Measurements from ENCODE around the gene KCNC1. TPM values are rescaled to one million over a fixed set of nuclear protein-coding genes. Genes with fewer than 3 reads are reported as not detected.

Gene KCNC1
- polyA plus RNA-seq, 1 experiment, result not detected

GRCh38 chr11:17798253-17798652 lies 63.7 kb downstream of the KCNC1 start:
- Histone ChIP-seq H3K27ac (ENCODE audit: low read depth, low read length) (no peak overlapping the region), H3K4me3 (ENCODE audit: low read depth, low read length) (no peak overlapping the region), H3K9me3 (ENCODE audit: control insufficient read depth, insufficient read depth, low read length) (no peaks in the 10 kb centered on the region), H3K27me3 (ENCODE audit: control insufficient read depth, insufficient read depth, low read length) (no peaks in the 10 kb centered on the region)
- DNase-seq (ENCODE audit: low read depth, low spot score), result no peak
- CTCF ChIA-PET, result no interaction called here
- POLR2A ChIA-PET, result no interaction called here
- TF ChIP-seq, protein P1, sequence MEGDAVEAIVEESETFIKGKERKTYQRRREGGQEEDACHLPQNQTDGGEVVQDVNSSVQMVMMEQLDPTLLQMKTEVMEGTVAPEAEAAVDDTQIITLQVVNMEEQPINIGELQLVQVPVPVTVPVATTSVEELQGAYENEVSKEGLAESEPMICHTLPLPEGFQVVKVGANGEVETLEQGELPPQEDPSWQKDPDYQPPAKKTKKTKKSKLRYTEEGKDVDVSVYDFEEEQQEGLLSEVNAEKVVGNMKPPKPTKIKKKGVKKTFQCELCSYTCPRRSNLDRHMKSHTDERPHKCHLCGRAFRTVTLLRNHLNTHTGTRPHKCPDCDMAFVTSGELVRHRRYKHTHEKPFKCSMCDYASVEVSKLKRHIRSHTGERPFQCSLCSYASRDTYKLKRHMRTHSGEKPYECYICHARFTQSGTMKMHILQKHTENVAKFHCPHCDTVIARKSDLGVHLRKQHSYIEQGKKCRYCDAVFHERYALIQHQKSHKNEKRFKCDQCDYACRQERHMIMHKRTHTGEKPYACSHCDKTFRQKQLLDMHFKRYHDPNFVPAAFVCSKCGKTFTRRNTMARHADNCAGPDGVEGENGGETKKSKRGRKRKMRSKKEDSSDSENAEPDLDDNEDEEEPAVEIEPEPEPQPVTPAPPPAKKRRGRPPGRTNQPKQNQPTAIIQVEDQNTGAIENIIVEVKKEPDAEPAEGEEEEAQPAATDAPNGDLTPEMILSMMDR (IDR thresholded peaks at IDR 0.05; ENCODE audit: low read depth, low read length), result no peak

DNA sequence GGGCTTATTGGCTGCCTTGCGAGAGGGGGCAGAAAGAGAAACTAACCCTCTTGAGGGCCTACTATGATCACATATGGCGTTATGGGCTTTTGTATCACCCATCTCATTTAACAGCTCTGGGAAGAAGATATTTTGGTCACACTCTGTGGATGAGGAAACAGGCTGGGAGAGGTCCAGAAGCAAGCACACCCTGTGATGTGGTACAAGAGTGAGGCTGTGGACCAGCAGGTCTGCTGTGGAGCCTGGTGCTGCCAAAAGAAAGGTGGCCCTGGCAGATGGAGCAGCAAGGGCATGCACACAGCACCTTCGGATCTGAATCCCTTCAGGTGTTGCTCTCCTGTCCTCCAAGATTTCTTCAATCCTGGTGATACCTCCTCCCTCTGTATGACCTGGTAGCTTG lies 64.1 kb downstream of the KCNC1 start:
- ChIA-PET POLR2A (no interaction called here), CTCF (no interaction called here)

GRCh38 chr11:17799147-17799546 lies 64.6 kb downstream of the KCNC1 start:
- POLR2A ChIA-PET, result no interaction called here
- TF ChIP-seq, protein P1 (IDR thresholded peaks at IDR 0.05; ENCODE audit: low read depth, low read length), result no peak
- no peaks in the 10 kb centered on the region for H3K27me3 ChIP-seq (ENCODE audit: control insufficient read depth, insufficient read depth, low read length)
- no peak for DNase-seq (ENCODE audit: low read depth, low spot score)
- H3K4me3 ChIP-seq (ENCODE audit: low read depth, low read length), result no peak overlapping the region
- no peaks in the 10 kb centered on the region for H3K9me3 ChIP-seq (ENCODE audit: control insufficient read depth, insufficient read depth, low read length)
- no peak overlapping the region for H3K27ac ChIP-seq (ENCODE audit: low read depth, low read length)
- CTCF ChIA-PET, result no interaction called here

More for the DNA sequence above, 64.1 kb downstream of the KCNC1 start:
- no peak overlapping the region for H3K4me3 ChIP-seq (ENCODE audit: low read depth, low read length)
- DNase-seq (ENCODE audit: low read depth, low spot score), result no peak
- no peaks in the 10 kb centered on the region for H3K27me3 ChIP-seq (ENCODE audit: control insufficient read depth, insufficient read depth, low read length)
- H3K27ac ChIP-seq (ENCODE audit: low read depth, low read length), result no peak overlapping the region
- TF ChIP-seq, protein P1 (IDR thresholded peaks at IDR 0.05; ENCODE audit: low read depth, low read length), result no peak
- H3K9me3 ChIP-seq (ENCODE audit: control insufficient read depth, insufficient read depth, low read length), result no peaks in the 10 kb centered on the region

GRCh38 chr11:17801166-17801565 lies 66.6 kb downstream of the KCNC1 start:
- Histone ChIP-seq H3K27ac (ENCODE audit: low read depth, low read length) (no peak overlapping the region), H3K4me3 (ENCODE audit: low read depth, low read length) (no peak overlapping the region), H3K27me3 (ENCODE audit: control insufficient read depth, insufficient read depth, low read length) (no peaks in the 10 kb centered on the region), H3K9me3 (ENCODE audit: control insufficient read depth, insufficient read depth, low read length) (no peaks in the 10 kb centered on the region)
- CTCF ChIA-PET, result no interaction called here
- POLR2A ChIA-PET, result no interaction called here
- no peak for DNase-seq (ENCODE audit: low read depth, low spot score)
- TF ChIP-seq, protein P1 (IDR thresholded peaks at IDR 0.05; ENCODE audit: low read depth, low read length), result no peak

DNA sequence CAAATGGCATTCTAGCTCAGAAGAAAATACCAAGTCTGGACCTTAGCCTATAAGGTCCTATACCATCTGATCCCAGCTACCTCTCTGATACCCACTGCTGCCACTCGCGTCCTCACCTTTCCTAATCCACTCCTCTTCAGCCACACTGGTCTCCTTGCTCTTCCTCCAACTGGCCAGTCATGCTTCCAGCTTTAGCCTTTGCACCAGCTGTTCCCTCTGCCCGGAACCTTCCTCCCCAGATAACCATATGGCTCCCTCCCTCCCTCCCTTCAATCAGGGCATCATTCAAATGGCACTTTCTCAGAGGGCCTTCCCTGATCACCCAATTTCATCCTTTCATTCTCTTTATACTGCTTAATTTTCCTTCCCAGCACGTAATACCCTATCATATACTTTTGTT lies 67.9 kb downstream of the KCNC1 start:
- Histone ChIP-seq H3K9me3 (ENCODE audit: control insufficient read depth, insufficient read depth, low read length) (no peaks in the 10 kb centered on the region; the same call in 1 of the 2 replicates), H3K4me3 (ENCODE audit: low read depth, low read length) (no peak overlapping the region), H3K27me3 (ENCODE audit: control insufficient read depth, insufficient read depth, low read length) (no peaks in the 10 kb centered on the region), H3K27ac (ENCODE audit: low read depth, low read length) (no peak overlapping the region)
- ChIA-PET POLR2A (no interaction called here), CTCF (interaction anchor here (0.5 kb wide), 1 partner anchor 35 kb away, joined by 3 read pairs; no protein-coding TSS in a partner anchor)
- TF ChIP-seq, protein P1 (IDR thresholded peaks at IDR 0.05; ENCODE audit: low read depth, low read length), result no peak
- DNase-seq (ENCODE audit: low read depth, low spot score), result no peak

Measured in AG04450 (cell line).